Measurements from ENCODE around the gene SRGAP1.

- TF ChIP-seq GATA3 (IDR thresholded peaks at IDR 0.05; ENCODE audit: low read depth, low read length) (no peak), GATA2 (IDR thresholded peaks at IDR 0.05; ENCODE audit: low read depth, low read length) (no peak)
These were observed 165.0 kb downstream of the SRGAP1 start for GRCh38 chr12:64009321-64010068.

Measured in SH-SY5Y (cell line).